Measurements from ENCODE around the gene CIB4. TPM values are rescaled to one million over a fixed set of nuclear protein-coding genes. Genes with fewer than 3 reads are reported as not detected.

The CIB4 gene
- total and polyA plus RNA-seq, 2 of the 4 experiments (the other 2 are of a cell fraction), result not detected

DNA sequence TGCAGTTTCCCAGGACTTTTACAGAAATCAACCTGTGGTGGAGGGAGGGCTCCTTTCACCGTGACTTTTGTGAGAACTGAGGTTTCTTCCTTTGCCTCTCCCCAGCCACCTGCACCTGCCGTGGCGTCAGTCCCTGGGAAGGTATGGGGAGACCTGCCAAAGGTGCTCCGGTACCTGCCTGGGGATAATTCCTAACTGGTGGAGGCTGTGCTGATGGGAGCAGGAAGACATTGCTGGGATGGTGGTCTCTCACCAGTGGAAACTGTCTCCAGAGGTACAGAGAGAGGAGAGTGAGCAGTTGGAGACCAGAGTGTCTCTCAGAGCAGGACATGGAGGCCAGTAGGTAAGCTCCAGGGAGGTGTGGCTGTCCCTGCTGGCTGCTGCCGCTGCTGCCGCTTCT, 52.6 kb downstream of the CIB4 start:
- TF ChIP-seq MAFK (IDR thresholded peaks at IDR 0.05; ENCODE audit: low read depth, low read length) (no peak), NFE2L2 (IDR thresholded peaks at IDR 0.05; ENCODE audit: low read depth, low read length) (no peak), BHLHE40 (IDR thresholded peaks at IDR 0.05; ENCODE audit: low read depth, low read length) (no peak), FOS (IDR thresholded peaks at IDR 0.05; ENCODE audit: low read depth, low read length) (no peak), SMC3 (IDR thresholded peaks at IDR 0.05; ENCODE audit: low read depth, low read length) (no peak), CEBPB (IDR thresholded peaks at IDR 0.05; ENCODE audit: low read depth, low read length) (no peak), POLR2A (IDR thresholded peaks at IDR 0.05; ENCODE audit: low read depth, low read length) (no peak), MXI1 (IDR thresholded peaks at IDR 0.05; ENCODE audit: borderline replicate concordance, low read depth, low read length) (no peak), RCOR1 (IDR thresholded peaks at IDR 0.05; ENCODE audit: insufficient replicate concordance, low read length) (no peak), MAZ (IDR thresholded peaks at IDR 0.05; ENCODE audit: borderline replicate concordance, low read depth, low read length) (no peak), RFX5 (IDR thresholded peaks at IDR 0.05; ENCODE audit: low read depth, low read length) (no peak), RAD21 (IDR thresholded peaks at IDR 0.05; ENCODE audit: low read length) (no peak), CHD1 (IDR thresholded peaks at IDR 0.05; ENCODE audit: low read depth, low read length) (no peak)
- TF ChIP-seq, protein P1, sequence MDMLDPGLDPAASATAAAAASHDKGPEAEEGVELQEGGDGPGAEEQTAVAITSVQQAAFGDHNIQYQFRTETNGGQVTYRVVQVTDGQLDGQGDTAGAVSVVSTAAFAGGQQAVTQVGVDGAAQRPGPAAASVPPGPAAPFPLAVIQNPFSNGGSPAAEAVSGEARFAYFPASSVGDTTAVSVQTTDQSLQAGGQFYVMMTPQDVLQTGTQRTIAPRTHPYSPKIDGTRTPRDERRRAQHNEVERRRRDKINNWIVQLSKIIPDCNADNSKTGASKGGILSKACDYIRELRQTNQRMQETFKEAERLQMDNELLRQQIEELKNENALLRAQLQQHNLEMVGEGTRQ (IDR thresholded peaks at IDR 0.05; ENCODE audit: low read depth, low read length), result no peak
- TF ChIP-seq, protein P2, sequence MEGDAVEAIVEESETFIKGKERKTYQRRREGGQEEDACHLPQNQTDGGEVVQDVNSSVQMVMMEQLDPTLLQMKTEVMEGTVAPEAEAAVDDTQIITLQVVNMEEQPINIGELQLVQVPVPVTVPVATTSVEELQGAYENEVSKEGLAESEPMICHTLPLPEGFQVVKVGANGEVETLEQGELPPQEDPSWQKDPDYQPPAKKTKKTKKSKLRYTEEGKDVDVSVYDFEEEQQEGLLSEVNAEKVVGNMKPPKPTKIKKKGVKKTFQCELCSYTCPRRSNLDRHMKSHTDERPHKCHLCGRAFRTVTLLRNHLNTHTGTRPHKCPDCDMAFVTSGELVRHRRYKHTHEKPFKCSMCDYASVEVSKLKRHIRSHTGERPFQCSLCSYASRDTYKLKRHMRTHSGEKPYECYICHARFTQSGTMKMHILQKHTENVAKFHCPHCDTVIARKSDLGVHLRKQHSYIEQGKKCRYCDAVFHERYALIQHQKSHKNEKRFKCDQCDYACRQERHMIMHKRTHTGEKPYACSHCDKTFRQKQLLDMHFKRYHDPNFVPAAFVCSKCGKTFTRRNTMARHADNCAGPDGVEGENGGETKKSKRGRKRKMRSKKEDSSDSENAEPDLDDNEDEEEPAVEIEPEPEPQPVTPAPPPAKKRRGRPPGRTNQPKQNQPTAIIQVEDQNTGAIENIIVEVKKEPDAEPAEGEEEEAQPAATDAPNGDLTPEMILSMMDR (conservative IDR thresholded peaks at IDR 0.05; ENCODE audit: low read depth, low read length), result no peak
- TF ChIP-seq, protein P3, sequence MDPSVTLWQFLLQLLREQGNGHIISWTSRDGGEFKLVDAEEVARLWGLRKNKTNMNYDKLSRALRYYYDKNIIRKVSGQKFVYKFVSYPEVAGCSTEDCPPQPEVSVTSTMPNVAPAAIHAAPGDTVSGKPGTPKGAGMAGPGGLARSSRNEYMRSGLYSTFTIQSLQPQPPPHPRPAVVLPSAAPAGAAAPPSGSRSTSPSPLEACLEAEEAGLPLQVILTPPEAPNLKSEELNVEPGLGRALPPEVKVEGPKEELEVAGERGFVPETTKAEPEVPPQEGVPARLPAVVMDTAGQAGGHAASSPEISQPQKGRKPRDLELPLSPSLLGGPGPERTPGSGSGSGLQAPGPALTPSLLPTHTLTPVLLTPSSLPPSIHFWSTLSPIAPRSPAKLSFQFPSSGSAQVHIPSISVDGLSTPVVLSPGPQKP (IDR thresholded peaks at IDR 0.05; ENCODE audit: borderline replicate concordance, low read depth, low read length), result no peak
- intact Hi-C loops (cut with micrococcal nuclease) (no loop called here), dilution Hi-C loops (cut with HindIII; ENCODE audit: low sequenced_read_pairs, unreplicated experiment) (no loop called here), in situ Hi-C loops (cut with MboI; ENCODE audit: low sequenced_read_pairs) (no loop called here)
- H3K18ac ChIP-seq (ENCODE audit: low read depth, low read length), result no peak overlapping the region
- no peak overlapping the region for H2BK15ac ChIP-seq (ENCODE audit: low read depth, low read length)
- no peak overlapping the region for H2AK9ac ChIP-seq (replicated peaks; ENCODE audit: low read depth, low read length, poor library complexity)
- peaks cover 64% of the 10 kb centered on the region for H3K27me3 ChIP-seq (ENCODE audit: control insufficient read depth, insufficient read depth, low read length)
- no peak overlapping the region for H2AK5ac ChIP-seq (ENCODE audit: low read depth, low read length)
- no peaks in the 10 kb centered on the region for H3K9me1 ChIP-seq (ENCODE audit: insufficient read depth, low read length)
- WGBS, 2 experiments (ENCODE audit: extremely low coverage in 2 of 2, insufficient read length in 1 of 2), result no CpG with 5 or more reads among the region's 6 CpGs
- H3K4me1 ChIP-seq (ENCODE audit: control insufficient read depth, insufficient read depth, low read length), result no peaks in the 10 kb centered on the region
- no peak overlapping the region for H3K27ac ChIP-seq (ENCODE audit: insufficient read depth, low read length)
- no peak overlapping the region for H2AFZ ChIP-seq (replicated peaks; ENCODE audit: low read length, poor library complexity)
- H4K91ac ChIP-seq (ENCODE audit: insufficient read depth, low read depth, low read length), result no peak overlapping the region
- H3K4me3 ChIP-seq (ENCODE audit: insufficient read depth, low read depth, low read length), result no peak overlapping the region
- H3K36me3 ChIP-seq (ENCODE audit: control insufficient read depth, insufficient read depth, low read length), result no peaks in the 10 kb centered on the region
- H4K20me1 ChIP-seq (ENCODE audit: insufficient read depth, low read length), result no peaks in the 10 kb centered on the region
- H4K8ac ChIP-seq (ENCODE audit: low read depth in 2 of 2, low read length in 2 of 2), result no peak overlapping the region
- ATAC-seq (ENCODE audit: low read depth) (no peak), DNase-seq (no peak)
- no peak overlapping the region for H3K56ac ChIP-seq (ENCODE audit: extremely low read depth, insufficient read depth, low read length)
- no peak overlapping the region for H2BK20ac ChIP-seq (ENCODE audit: low read depth, low read length)
- H3K79me1 ChIP-seq (ENCODE audit: low read depth in 1 of 2, low read length in 2 of 2), result no peaks in the 10 kb centered on the region
- no peak overlapping the region for H4K5ac ChIP-seq (ENCODE audit: low read depth, low read length)
- H3K4me2 ChIP-seq (ENCODE audit: low read depth, low read length), result no peak overlapping the region
- H2BK120ac ChIP-seq (ENCODE audit: low read depth, low read length), result no peak overlapping the region
- no peak overlapping the region for H2BK5ac ChIP-seq (ENCODE audit: low read depth, low read length, poor library complexity, severe bottlenecking)
- H3K9ac ChIP-seq (ENCODE audit: low read depth, low read length), result no peak overlapping the region
- POLR2A ChIA-PET (ENCODE audit: unreplicated experiment), result no interaction called here
- no peaks in the 10 kb centered on the region for H3K9me3 ChIP-seq (ENCODE audit: control insufficient read depth, insufficient read depth, low read length)
- no peak overlapping the region for H3K14ac ChIP-seq (replicated peaks; ENCODE audit: low read depth, low read length)
- no peak overlapping the region for H3K4ac ChIP-seq (ENCODE audit: low read depth, low read length)
- no TSS peak for BruUV-seq (replicated peaks)
- no peak overlapping the region for H3K23ac ChIP-seq (ENCODE audit: low read depth, low read length)
- CTCF ChIA-PET, result no interaction called here

Data from IMR-90 (cell line).